NCI-H69 (cell line): Measurements from ENCODE around the gene NWD2.
"Not testable (repeated sequence)": the region's sequence is repeated elsewhere in the genome, so short reads cannot be mapped to it uniquely, and the experiment has no call there.

Experiments used
- DNase-seq: peaks from one replicate; lab custom pipeline; 2025; lab: John Stamatoyannopoulos, UW

The NWD2 gene

DNA sequence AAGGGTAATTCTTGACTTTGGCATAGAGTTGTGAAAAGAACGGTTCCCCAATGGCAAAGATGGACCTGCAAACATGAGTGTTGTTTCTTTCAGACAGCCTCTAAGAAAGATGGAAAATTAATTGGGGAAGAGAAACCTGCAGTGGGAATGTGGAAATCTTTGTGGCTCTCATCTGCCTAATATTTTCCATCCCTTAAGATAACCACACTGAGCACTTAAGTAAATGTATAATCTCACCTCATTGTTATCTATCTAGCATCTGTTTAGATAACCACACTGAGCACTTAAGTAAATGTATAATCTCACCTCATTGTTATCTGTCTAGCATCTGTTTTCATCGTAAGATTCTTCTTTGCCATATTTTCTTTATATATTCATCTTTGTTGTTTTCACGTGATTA lies 149.3 kb downstream of the NWD2 start:
- DNase-seq = no peak

DNA sequence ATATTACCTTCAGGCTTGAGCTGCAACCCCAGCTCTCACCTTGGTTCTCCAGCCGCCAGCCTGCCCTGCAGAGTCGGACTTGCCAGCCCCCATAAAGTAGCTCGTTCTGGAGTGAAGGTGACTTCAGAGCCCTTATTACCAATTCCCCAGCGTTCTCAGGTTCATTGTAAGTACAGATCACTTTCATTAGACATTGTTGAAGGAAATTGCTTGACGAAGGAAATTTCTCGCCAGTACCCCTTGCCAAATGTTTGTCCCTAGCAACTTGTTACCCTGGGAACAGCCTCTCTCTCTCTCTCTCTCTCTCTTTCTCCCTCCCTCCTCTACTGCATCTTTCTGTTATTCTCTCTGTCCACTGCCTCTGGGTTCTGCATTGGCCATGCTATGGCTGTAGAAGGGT lies 153.0 kb downstream of the NWD2 start:
- DNase-seq = no peak

DNA sequence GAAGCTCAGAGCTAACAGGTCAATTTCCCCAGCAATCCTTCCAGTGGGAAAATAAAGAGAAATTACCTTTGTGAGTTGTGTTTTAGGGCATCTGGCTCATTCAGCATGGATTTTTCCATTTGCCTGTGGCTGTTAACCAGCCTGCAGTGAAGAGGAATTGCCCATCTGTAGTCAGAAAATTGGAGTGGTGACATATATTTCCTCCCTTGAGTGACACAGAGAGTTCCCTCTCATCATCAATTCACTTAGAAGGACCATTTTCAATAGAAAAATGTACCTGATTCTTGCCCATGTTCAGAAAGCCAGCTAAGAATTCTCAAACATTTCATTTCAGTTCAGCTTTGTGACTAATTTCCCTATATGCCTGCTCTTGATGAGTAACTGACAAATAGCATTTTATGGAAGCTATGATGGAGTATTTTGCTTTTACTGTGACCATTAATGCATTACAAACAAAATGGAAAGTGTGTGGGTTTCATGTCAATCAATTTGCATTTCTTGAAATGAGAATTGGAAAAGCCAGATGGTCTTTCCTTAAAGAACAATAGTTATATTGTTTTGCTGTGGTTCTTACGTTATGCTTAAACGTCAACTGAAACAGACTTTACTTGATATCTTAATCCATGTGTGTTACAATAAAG lies 155.8 kb downstream of the NWD2 start:
- DNase-seq = no peak

DNA sequence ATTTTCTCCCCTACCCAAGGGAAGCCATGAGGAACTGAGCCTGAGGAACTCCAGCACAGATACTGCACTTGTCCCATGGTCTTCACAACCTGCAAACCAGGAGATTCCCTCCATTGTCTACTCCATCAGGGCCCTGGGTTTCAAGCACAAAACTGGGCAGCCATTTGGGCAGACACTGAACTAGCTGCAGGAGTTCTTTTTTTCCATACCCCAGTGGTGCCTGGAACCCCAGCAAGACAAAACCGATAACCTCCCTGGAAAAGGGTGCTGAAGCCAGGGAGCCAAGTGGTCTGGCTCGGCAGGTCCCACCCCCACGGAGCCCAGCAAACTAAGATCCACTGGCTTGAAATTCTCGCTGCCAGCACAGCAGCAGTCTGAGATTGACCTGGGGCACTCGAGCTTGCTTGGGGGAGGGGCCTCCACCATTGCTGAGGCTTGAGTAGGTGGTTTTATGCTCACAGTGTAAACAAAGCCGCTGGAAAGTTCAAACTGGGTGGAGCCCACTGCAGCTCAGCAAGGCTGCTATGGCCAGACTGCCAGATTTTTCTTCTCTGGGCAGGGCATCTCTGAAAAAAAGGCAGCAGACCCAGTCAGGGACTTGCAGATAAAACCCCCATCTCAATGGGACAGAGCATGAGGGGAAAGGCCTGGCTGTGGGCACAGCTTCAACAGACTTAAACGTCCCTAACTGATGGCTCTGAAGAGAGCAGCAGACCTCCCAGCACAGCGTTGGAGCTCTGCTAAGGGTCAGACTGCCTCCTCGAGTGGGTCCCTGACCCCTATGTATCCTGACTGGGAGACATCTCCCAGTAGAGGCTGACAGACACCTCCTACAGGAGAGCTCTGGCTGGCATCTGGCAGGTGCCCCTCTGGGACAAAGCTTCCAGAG lies 163.6 kb downstream of the NWD2 start:
- DNase-seq = peak; percentile 34

DNA sequence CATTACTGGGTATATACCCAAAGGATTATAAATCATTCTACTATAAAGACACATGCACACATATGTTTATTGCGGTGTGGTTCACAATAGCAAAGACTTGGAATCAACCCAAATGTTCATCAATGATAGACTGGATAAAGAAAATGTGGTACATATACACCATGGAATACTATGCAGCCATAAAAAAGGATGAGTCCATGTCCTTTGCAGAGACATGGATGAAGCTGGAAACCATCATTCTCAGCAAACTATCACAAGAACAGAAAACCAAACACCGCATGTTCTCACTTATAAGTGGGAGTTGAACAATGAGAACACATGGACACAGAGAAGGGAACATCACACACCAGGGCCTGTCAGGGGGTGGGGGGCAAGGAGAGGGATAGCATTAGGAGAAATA lies 169.1 kb downstream of the NWD2 start:
- DNase-seq = not testable (repeated sequence)

DNA sequence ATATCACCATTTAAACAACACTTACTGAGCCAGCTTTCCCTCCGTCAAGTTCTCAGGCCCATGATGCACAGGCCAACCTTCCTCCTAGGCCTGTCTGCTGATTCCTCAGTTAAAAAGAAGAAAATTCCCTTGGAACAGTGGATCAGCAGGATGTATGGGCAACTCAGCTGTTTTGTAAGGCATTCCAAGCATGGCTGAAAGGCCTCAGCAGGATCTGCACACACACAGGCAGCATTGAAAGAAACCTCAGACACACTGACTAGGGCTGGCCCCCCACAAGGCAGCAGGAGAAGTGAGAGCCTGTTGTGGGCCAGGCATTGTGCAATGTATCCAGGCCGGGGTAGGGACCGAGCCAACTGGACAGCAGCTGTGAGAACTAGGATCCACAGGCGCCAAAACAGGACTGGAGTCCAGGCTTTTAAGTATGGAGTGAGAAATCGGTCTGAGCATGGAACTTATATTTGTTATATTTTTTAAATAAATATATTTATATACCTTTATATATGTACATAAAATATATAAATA lies 171.4 kb downstream of the NWD2 start:
- DNase-seq = no peak

DNA sequence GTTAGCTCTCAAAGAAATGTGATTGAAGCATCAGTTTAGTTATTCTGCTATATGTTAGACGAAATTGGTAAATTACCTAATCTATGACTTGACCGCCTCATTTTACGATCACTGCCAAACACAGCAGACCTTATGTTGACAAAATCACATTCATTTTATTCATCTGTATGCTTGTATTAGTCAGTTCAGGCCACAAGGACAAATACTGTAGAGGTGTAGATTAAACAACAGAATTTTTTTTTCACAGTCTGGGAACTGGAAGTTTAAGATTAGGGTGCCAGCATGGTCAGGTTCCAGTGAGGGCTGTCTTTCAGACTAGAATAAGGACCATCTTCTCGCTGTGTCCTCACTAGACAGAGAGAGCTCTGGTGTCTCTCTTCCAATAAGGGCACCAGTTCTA lies 177.1 kb downstream of the NWD2 start:
- DNase-seq = no peak

DNA sequence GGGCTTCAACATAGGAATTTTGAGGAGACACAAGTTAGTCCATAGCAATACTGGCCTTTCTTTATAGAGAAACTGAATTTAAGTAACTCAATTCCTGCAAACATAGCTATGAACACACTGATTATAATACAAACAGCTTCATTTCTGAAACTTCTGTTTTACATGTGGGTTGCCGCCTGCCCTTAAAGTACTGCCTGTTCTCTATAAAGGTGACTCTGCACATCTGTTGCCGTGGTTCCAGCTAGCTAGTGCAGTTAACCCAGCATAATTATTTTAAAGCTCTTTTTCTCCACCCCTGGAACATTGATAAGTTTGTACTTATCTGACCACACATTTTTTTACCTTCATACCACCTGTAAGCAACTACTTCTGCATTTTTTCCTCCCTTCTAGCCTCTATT lies 177.6 kb downstream of the NWD2 start:
- no peak for DNase-seq

DNA sequence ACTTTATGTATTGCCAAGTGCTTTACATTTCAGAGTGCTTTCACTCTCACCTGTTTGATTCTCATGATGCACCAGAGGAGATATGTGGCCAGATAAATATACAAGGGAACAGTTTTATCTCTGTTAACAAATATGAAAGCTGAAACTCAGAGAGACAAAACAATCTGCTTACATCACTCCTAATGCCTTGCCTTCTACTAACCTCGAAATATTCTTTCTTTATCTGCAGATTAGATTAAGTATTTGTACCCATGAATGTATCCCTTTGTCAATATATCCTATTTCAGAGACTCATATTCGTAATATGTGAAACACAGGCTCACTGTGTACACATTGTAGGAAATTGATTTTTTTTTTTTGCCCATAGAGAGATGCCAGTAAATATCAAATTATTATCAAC lies 178.1 kb downstream of the NWD2 start:
- no peak for DNase-seq

DNA sequence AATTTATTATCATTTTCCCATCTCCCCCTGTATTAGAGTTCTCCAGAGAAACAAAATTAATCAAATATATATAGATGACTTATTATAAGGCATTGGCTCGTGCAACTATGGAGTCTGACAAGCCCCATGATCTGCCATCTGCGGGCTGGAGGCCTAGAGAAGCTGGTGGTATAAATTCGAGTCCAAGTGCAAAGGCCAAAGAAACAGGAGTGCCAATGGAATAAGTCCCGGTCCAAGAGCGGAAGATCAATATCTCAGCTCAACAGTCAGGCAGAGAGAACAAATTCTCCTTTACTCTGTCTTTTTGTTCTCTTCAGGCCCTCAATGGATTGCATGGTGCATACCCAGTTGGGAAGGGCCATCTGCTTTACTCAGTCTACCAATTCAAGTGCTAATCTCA lies 178.8 kb downstream of the NWD2 start:
- no peak for DNase-seq

DNA sequence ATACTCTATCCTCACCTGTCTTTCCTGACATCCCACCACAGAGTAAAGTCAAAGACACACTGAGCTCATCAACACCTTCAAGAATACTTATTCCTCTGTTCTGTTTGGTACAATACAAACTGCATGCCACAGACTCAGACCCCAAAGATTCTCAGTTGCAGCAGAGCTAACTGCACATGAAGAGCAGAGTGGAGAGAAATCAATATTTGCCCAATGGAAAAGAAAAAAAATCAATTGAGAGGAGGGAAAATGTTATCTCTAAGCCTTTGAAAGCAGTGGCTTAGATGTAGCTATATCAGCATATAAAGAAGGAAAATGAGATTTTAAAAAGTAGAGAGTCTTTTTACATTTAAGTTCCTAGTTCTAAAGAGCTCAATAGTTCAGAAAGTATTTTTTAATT lies 180.2 kb downstream of the NWD2 start:
- DNase-seq = no peak

DNA sequence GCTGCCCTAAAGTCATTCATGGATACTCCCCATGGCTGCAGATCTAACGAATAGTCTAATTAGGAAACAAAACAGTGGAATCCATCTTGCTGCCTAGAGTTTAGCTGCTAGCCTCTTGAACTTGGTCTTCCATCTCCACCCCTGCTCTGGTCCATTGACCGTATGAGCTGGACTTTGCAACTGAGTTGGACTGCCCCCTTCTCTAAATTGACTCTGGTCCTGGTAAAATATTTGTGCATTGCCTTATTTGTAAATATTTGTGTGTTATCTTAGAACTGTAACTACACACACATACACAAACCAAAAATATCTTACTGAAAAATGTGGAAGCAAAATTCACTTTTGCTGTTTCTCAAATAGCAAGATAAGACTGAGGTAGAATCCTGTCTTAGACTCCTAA lies 181.3 kb downstream of the NWD2 start:
- no peak for DNase-seq

DNA sequence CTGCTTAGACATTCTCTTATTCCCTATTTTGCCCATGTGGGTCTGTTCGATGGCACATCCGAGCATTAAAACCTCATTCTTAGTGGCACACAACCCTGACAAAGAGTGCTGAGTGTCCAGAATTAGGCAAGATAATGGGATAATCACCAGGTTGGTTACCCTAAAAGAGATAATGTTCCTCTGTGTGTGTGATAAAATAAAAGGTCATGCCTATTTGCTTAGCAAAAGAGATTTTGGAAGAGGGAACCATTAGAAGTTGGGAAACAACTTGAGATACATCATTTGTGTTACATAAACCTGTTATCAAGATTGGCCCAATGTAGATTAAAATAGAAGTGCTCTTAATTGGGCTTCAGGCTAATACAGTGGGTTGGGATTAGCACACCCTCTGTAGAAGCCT lies 182.7 kb downstream of the NWD2 start:
- DNase-seq = no peak

DNA sequence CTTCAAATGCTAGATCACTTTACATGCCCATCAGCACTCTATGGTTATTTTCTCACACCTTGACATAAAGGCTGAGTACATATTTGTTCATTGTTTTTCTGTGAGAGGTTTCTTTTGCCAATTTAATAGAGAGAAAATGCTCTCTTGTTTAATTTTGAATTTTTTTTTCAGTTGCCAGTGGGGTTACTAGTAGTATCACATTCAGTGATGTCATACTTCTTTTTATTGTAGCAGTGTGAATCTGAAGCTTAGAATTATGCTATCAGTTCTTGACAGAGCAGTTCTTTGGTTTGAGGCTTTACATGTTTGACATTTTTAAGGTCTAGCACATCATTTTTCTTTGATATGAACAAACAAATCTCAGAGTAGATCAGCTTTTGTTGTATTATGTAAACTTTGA lies 185.4 kb downstream of the NWD2 start:
- DNase-seq = no peak

DNA sequence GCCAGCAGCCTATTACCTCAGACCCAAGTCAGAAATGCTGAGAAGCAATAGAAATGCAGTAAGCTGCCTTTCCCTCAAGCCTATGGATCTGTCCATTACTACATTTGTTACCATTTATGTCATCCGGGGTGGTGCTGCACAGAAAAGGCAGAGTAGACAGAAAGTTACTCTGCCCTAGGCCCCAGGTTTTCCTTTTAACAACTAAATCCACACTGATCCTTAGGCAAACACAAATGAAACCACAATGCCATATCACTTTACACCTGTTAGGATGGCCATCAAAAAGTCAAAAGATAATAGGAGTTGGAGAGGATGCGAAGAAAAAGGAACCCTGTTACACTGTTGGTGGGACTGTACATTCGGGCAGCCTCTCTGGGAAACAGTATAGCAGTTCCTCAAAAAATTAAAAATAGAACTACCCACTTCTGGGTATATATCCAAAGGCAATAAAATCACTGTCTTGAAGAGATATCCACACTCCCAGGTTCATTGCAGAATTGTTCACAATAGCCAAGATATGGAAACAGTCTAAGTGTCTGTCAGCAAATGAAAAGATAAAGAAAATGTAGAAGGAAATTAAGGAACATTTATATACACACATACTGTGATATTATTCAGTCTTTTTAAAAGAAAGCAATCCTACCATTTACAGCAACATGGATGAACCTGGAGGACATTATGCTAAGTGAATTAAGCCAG lies 186.3 kb downstream of the NWD2 start:
- no peak for DNase-seq

DNA sequence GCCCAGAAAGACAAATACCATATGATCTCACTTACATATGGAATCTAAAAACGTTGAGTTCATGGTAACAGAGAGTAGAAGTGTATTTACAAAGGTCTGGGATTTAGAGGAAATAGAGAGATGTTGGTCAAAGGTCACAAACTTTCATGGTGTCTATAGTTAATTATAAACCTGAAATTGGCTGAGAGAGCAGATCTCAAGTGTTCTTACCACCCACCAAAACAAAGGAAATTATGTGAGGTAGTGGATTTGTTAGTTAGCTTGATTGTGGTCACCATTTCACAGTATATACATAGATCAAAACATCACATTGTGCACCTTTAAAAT lies 186.8 kb downstream of the NWD2 start:
- DNase-seq = no peak

DNA sequence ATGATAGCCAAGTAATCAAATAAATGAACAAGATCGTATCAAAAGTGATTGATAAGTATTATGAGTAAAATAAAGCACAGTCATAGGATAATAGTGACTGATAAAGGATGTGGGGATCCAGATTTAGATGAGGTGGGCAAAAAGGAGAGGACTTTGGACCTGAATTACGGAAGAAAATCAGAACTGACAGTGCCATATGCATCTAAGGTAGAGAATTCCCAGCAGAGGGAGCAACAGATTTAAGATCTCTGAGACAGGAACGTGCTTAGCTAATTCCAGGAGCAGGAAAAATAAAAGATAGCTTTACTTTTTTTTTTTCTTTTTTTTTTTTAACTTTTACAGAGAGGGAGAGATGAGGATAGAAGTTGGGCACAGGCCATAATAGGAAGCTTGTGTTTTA lies 189.9 kb downstream of the NWD2 start:
- peak; percentile 9 for DNase-seq

DNA sequence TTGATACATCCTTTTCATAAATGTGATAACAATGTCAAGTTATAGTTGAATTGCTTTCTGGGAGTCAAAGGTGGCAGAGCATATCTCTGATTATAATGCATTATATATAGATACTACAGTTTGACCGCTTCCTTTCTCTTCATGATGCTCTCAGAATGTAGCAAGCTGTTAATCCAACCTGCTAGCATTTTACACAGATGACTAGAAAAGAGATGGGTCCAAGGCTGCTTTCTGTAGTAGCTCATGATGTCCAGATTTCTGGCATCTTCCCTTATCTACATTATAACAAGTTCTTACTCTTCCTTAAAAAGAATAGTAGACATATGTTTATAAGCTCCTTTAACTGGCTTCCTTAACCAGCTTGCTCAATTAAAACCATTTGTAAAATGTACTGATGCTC lies 192.0 kb downstream of the NWD2 start:
- no peak for DNase-seq

DNA sequence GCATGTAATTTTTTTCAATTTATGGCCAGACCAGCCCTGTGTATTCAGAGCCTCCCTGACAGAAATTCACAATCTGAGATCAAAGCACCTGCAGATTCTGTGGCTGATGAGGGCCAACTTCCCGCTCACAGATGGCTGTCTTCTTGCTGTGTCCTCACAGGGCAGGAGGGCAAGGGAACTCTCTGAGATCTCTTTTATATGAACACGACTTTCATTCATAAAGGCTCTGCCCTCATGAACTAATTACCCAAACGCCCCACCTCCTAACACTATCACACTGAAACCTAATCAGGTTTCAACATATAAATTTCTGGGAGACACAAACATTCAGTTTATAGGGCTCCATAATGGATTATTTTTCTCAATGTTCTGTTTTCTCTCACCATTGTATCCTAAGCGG lies 192.6 kb downstream of the NWD2 start:
- no peak for DNase-seq

DNA sequence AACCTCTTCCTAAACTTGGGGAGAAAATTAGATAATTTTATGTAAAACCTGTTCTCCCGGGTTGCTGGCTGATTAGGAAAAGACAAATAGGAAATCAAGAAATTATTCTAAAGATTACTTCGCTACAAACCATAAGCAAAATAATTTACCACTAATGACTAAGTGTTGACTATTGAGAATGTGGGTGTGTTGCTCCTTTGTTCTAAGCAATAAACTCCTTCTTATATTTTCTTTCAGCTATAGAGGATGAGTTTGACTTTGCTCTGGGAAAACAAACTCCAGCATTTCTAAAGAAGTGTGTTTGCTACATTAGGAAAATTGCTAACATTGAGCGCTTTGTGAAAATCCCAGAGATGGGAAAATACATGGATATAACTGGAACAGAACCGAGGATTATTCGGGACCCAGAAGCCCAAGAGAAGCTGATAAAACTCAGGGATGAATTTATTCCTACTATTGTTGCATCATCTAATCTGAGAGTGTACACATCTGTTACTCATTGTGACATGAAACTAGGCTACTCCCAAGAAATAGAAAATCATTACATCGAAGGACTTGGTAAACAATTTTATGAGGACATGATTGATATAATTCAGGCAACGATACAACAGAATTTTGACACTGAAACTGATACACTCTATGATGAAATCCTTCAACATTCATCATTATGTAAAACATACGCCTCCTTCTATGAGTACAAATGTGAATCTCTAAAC lies 194.2 kb downstream of the NWD2 start:
- no peak for DNase-seq

DNA sequence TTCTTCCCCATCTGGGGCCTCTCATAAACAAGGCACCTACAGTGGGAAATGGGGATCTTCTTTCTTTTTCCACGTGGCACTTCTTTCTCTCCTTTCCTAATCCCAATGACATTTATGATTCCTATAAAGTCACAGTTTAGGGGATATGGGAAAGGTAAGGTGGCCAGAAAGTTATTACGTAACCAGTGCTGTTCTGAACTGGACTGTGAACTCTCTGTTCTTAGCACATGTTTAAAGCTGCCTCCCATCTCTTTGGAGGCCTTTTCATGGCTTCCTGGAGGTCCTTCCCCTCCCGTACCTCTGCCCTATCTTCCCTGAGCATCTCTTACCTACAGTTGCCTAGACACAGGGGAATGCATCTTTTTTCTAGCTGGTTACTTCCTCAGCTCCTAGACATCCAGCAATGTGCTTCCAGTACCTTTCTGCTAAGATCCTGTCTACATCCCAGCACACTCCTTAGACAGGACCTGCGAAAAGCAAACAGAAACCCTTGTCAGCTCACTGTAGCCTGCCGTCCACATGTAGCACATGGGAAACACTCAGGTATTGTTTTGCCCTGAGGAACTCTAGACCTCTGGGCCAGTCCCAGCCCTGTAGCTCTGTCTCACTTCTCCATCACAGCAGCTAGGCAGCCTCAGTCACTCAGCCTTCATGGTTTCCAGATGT lies 195.4 kb downstream of the NWD2 start:
- DNase-seq = no peak

DNA sequence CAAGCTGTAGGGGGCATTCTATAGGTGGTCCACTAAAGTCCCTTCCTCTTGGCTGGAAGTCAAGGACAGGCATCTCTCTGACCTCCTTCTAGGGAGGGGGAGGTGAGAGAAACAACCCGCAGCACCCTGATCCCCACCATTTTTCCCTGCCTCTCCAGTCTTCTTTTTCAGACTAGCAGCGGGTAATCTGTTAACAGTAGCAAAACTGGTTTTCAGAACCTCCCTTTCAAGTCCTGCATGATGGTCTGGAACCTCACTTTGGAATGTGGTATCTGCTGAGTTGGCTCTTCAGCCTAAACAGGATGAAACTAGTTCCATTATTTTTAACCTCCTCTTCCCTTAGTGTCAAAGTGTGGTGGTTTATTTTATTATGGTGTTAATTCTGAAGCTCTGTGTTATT lies 196.0 kb downstream of the NWD2 start:
- no peak for DNase-seq
